Body of pancreas (tissue), 4 donors: ENCODE results near the gene MAP4K4. TPM values are rescaled to one million over a fixed set of nuclear protein-coding genes. Genes with fewer than 3 reads are reported as not detected.
A peak's percentile ranks its signal among the peaks of the same experiment; 100 is the strongest.
"Not testable (repeated sequence)": the region's sequence is repeated elsewhere in the genome, so short reads cannot be mapped to it uniquely, and the experiment has no call there.

Source experiments
- ATAC-seq: fragments of 150-250 bp; one replicate; pipeline ENCODE4 v1.9.1; 2016
- DNase-seq, 4 donors: peaks; one replicate each; pipeline ENCODE4 v3.0.0-alpha.2; 2019
- H3K27ac ChIP-seq, 4 donors: fragments of 200-600 bp; sonication (generic); 1 replicate in 3 of 4; 2 replicates in 1 of 4; pipeline versions ENCODE4 v1.5.1 to v1.6.1; 2016 to 2019; ENCODE audit warnings: mild to moderate bottlenecking in 1 of 4, mixed read lengths in 1 of 4, moderate library complexity in 1 of 4
- H3K27me3 ChIP-seq, 2 donors: fragments of 200-600 bp; sonication (generic); one replicate each; pipeline ENCODE4 v1.6.0; 2016; ENCODE audit warnings: mild to moderate bottlenecking in 1 of 2
- H3K36me3 ChIP-seq, 2 donors: fragments of 200-600 bp; sonication (generic); replicated peaks in 1 of 2; 2 replicates each; pipeline ENCODE4 v1.5.1; 2016; ENCODE audit warnings: low read depth in 2 of 2; ENCODE audit not compliant: insufficient read depth in 1 of 2
- H3K4me1 ChIP-seq: fragments of 200-600 bp; sonication (generic); one replicate; pipeline ENCODE4 v1.6.0; 2016
- H3K4me3 ChIP-seq, 2 donors: fragments of 200-600 bp; sonication (generic); 1 replicate in 1 of 2; 2 replicates in 1 of 2; pipeline ENCODE4 v1.5.1; 2016 to 2019
- H3K9me3 ChIP-seq, 3 donors: fragments of 200-600 bp; sonication (generic); 1 replicate in 2 of 3; 2 replicates in 1 of 3; pipeline ENCODE4 v1.5.1; 2016
- CTCF ChIP-seq, 7 experiments: fragments of 450-650 bp in 4 of 7; fragments of 200-600 bp in 3 of 7; sonication (generic) in 3 of 7; IDR thresholded peaks; one replicate each; pipeline ENCODE4 v1.5.1; 2016 to 2019; ENCODE audit warnings: antibody characterized with exemption in 7 of 7
- POLR2A ChIP-seq, 3 donors: fragments of 450-650 bp; IDR thresholded peaks; one replicate each; pipeline ENCODE4 v1.6.1; 2016; ENCODE audit warnings: antibody characterized with exemption in 3 of 3, mild to moderate bottlenecking in 2 of 3
- WGBS, 2 donors: methylation state at CpG; one replicate each; pipeline ENCODE4 v1.1.5; 2017; 5-methylcytosine and 5-hydroxymethylcytosine counted together
- intact Hi-C: fragments of 100-400 bp; cut with DNase I; formaldehyde crosslinking; loops from one replicate; pipeline ENCODE4 v1.15.1; 2023
- total RNA-seq, 2 donors: library from RNA; depleted of rRNA; stranded (reverse); fragments of >200 nt; gene quantifications; one replicate each; pipeline ENCODE4 v1.1.0, GENCODE V29; 2016

MAP4K4 gene
- total RNA-seq, 2 donors from 2014 or later: 22.1 to 25.1 TPM

- TF ChIP-seq POLR2A (IDR thresholded peaks at IDR 0.05) (no peak), CTCF (IDR thresholded peaks at IDR 0.05) (no peak)
- H3K27ac ChIP-seq: no peak overlapping the region
- no peaks in the 10 kb centered on the region for H3K27me3 ChIP-seq
- DNase-seq: no peak
- ATAC-seq: no peak
- intact Hi-C loops: no loop called here
- H3K9me3 ChIP-seq: no peaks in the 10 kb centered on the region
- H3K4me3 ChIP-seq: no peak overlapping the region
- WGBS, 2 donors: 56 to 65% methylated on average over 5 of the region's 5 CpGs
- no peaks in the 10 kb centered on the region for H3K36me3 ChIP-seq
- peaks cover 29% of the 10 kb centered on the region for H3K4me1 ChIP-seq
Measured at GRCh38 chr2:101763496-101764333, 66.2 kb downstream of the MAP4K4 start.

- intact Hi-C loops: loop anchor here (2.0 kb wide), 1 partner anchor 18 kb away; no protein-coding TSS in a partner anchor
- TF ChIP-seq POLR2A (IDR thresholded peaks at IDR 0.05) (no peak), CTCF (IDR thresholded peaks at IDR 0.05) (no peak)
- 75 to 76% methylated on average over 2 of the region's 2 CpGs for WGBS, 2 donors
- Histone ChIP-seq H3K27me3 (no peaks in the 10 kb centered on the region), H3K9me3 (no peaks in the 10 kb centered on the region), H3K36me3 (no peaks in the 10 kb centered on the region), H3K4me3 (no peak overlapping the region), H3K27ac (peak overlapping the region in 1 of 4 donors; percentile 10), H3K4me1 (peaks cover 34% of the 10 kb centered on the region)
- DNase-seq (no peak), ATAC-seq (no peak)
Measured at GRCh38 chr2:101766337-101766736, 68.8 kb downstream of the MAP4K4 start.

GRCh38 chr2:101766871-101767739 lies 69.6 kb downstream of the MAP4K4 start:
- ATAC-seq (no peak), DNase-seq (no peak)

GRCh38 chr2:101768556-101769220 lies 71.2 kb downstream of the MAP4K4 start:
- Histone ChIP-seq H3K27me3 (no peaks in the 10 kb centered on the region), H3K27ac (no peak overlapping the region), H3K9me3 (no peaks in the 10 kb centered on the region), H3K4me3 (no peak overlapping the region), H3K4me1 (peaks cover 27% of the 10 kb centered on the region), H3K36me3 (no peaks in the 10 kb centered on the region)
- 47 to 63% methylated on average over 4 of the region's 4 CpGs for WGBS, 2 donors
- intact Hi-C loops: no loop called here
- DNase-seq: no peak
- ATAC-seq: no peak
- TF ChIP-seq POLR2A (IDR thresholded peaks at IDR 0.05) (no peak), CTCF (IDR thresholded peaks at IDR 0.05) (no peak)

More at GRCh38 chr2:101766871-101767739, 69.6 kb downstream of the MAP4K4 start:
- Histone ChIP-seq H3K27me3 (no peaks in the 10 kb centered on the region), H3K4me3 (no peak overlapping the region), H3K36me3 (no peaks in the 10 kb centered on the region), H3K4me1 (peaks cover 40% of the 10 kb centered on the region), H3K9me3 (no peaks in the 10 kb centered on the region), H3K27ac (peak overlapping the region in 1 of 4 donors; percentile 10)
- intact Hi-C loops: loop anchor here (2.0 kb wide), 1 partner anchor 18 kb away; no protein-coding TSS in a partner anchor
- WGBS, 2 donors: 61 to 66% methylated on average over 5 of the region's 5 CpGs
- no peak for TF ChIP-seq POLR2A (IDR thresholded peaks at IDR 0.05)
- TF ChIP-seq CTCF (IDR thresholded peaks at IDR 0.05): no peak

- DNase-seq, H3K4me3 ChIP-seq, ATAC-seq, intact Hi-C loops, H3K36me3 ChIP-seq, H3K9me3 ChIP-seq, H3K27me3 ChIP-seq, H3K27ac ChIP-seq: not testable (repeated sequence)
- WGBS, 2 donors: 93 to 100% methylated on average over 3 of the region's 3 CpGs
- H3K4me1 ChIP-seq: peaks cover 25% of the 10 kb centered on the region
Measured at GRCh38 chr2:101769726-101770125, 72.2 kb downstream of the MAP4K4 start.
